HCT116 (cell line): Measurements from ENCODE around the gene MYBPC2. TPM values are rescaled to one million over a fixed set of nuclear protein-coding genes. Genes with fewer than 3 reads are reported as not detected.

Experiments
- ATAC-seq: fragments of 200-7000 bp; cut with Tn5 transposase; 2 replicates; pipeline ENCODE4 v1.9.1; 2020; ENCODE audit warnings: mild to moderate bottlenecking, moderate library complexity
- BruUV-seq: library from RNA; stranded (reverse); fragments of 400-500 nt; replicated peaks from 2 replicates; lab custom pipeline; 2021; lab: Mats Ljungman, UMichigan
- CTCF ChIA-PET: fragments of 300-600 bp; sonication (Branson Sonifier 250); formaldehyde crosslinking; loops from one replicate; lab custom pipeline; 2021; ENCODE audit warnings: antibody characterized with exemption; lab: Charles Lee
- POLR2A ChIA-PET: fragments of 300-600, 350-600 bp; sonication (Branson Sonifier 250); formaldehyde crosslinking; loops from one replicate; lab custom pipeline; 2021; ENCODE audit warnings: antibody characterized with exemption; lab: Charles Lee
- RAD21 ChIA-PET, 2 experiments: fragments of 300-600 bp; sonication (Branson Sonifier 250); formaldehyde crosslinking; loops; one replicate each; lab custom pipeline; 2023; ENCODE audit warnings: low total read pairs in 2 of 2; ENCODE audit not compliant: uncharacterized antibody in 2 of 2, unreplicated experiment in 2 of 2, low non-redundant PET in 1 of 2; lab: Charles Lee
- DNase-seq: peaks from one replicate; pipeline ENCODE4 v3.0.0-alpha.2; 2010; ENCODE audit warnings: low read depth, low spot score
- H2AFZ ChIP-seq: fragments of 200-600 bp; shearing (Covaris generic), sonication (generic); 2 replicates; pipeline ENCODE4 v1.6.1; 2017; ENCODE audit warnings: low read depth, mixed run types, mixed read lengths, antibody characterized with exemption, low read length; ENCODE audit not compliant: poor library complexity, severe bottlenecking
- H3K27ac ChIP-seq: 2 replicates; pipeline ENCODE4 v1.5.1; 2012; ENCODE audit warnings: low read depth, low read length
- H3K27me3 ChIP-seq: fragments of 200-600 bp; sonication (generic); 2 replicates; pipeline ENCODE4 v1.6.1; 2016; ENCODE audit warnings: mixed run types, low read length, mixed read lengths; ENCODE audit not compliant: insufficient read depth
- H3K36me3 ChIP-seq, 2 experiments: fragments of 200-500 bp in 1 of 2; fragments of 200-600 bp in 1 of 2; sonication (Bioruptor generic) in 1 of 2; sonication (generic) in 1 of 2; 2 replicates each; pipeline versions ENCODE4 v1.5.1 to v1.6.1; 2014 to 2016; ENCODE audit warnings: low read length in 2 of 2, inconsistent platforms in 1 of 2, mixed read lengths in 1 of 2, mixed run types in 1 of 2; ENCODE audit not compliant: insufficient read depth in 2 of 2, control insufficient read depth in 1 of 2
- H3K4me1 ChIP-seq, 2 experiments: fragments of 200-600 bp in 1 of 2; sonication (generic) in 1 of 2; 2 replicates each; pipeline versions ENCODE4 v1.5.1 to v1.6.1; 2012 to 2017; ENCODE audit warnings: low read length in 2 of 2, inconsistent platforms in 1 of 2, mild to moderate bottlenecking in 1 of 2, mixed read lengths in 1 of 2, mixed run types in 1 of 2, moderate library complexity in 1 of 2; ENCODE audit not compliant: insufficient read depth in 2 of 2, control insufficient read depth in 1 of 2
- H3K4me2 ChIP-seq: fragments of 200-600 bp; sonication (generic); 2 replicates; pipeline ENCODE4 v1.6.1; 2017; ENCODE audit warnings: mixed run types, low read length, mixed read lengths
- H3K4me3 ChIP-seq, 2 experiments: fragments of 200-600 bp in 1 of 2; sonication (generic) in 1 of 2; replicated peaks in 1 of 2; 2 replicates each; pipeline ENCODE4 v1.5.1; 2011 to 2016; ENCODE audit warnings: low read length in 2 of 2, control low read depth in 1 of 2, low read depth in 1 of 2, mild to moderate bottlenecking in 1 of 2, mixed read lengths in 1 of 2, mixed run types in 1 of 2
- H3K79me2 ChIP-seq: fragments of 200-600 bp; sonication (generic); 2 replicates; pipeline ENCODE4 v1.6.1; 2017; ENCODE audit warnings: mild to moderate bottlenecking, mixed run types, low read length, moderate library complexity, mixed read lengths; ENCODE audit not compliant: insufficient read depth
- H3K9ac ChIP-seq: fragments of 200-600 bp; sonication (generic); 2 replicates; pipeline ENCODE4 v1.6.1; 2016; ENCODE audit warnings: low read length, mixed read lengths
- H3K9me2 ChIP-seq: fragments of 200-600 bp; sonication (generic), shearing (Covaris generic); 2 replicates; pipeline ENCODE4 v1.6.1; 2017; ENCODE audit warnings: mixed run types, mild to moderate bottlenecking, moderate library complexity; ENCODE audit not compliant: insufficient read depth
- H3K9me3 ChIP-seq, 2 experiments: fragments of 200-500 bp in 1 of 2; fragments of 200-600 bp in 1 of 2; sonication (Bioruptor generic) in 1 of 2; sonication (generic) in 1 of 2; 2 replicates each; pipeline ENCODE4 v1.6.1; 2014 to 2017; ENCODE audit warnings: low read length in 2 of 2, mixed read lengths in 2 of 2, inconsistent platforms in 1 of 2, low read depth in 1 of 2, mild to moderate bottlenecking in 1 of 2, mixed run types in 1 of 2, moderate library complexity in 1 of 2; ENCODE audit not compliant: control insufficient read depth in 1 of 2, insufficient read depth in 1 of 2
- H4K20me1 ChIP-seq: fragments of 200-600 bp; sonication (generic), shearing (Covaris generic); 2 replicates; pipeline ENCODE4 v1.6.1; 2017; ENCODE audit warnings: mixed run types, mild to moderate bottlenecking, moderate library complexity; ENCODE audit not compliant: insufficient read depth
- ELF1 ChIP-seq: IDR thresholded peaks from 2 replicates; pipeline ENCODE4 v1.6.1; 2012; ENCODE audit warnings: low read depth, borderline replicate concordance
- FOSL1 ChIP-seq: IDR thresholded peaks from 2 replicates; pipeline ENCODE4 v1.6.1; 2012; ENCODE audit warnings: low read depth
- JUND ChIP-seq: IDR thresholded peaks from 2 replicates; pipeline ENCODE4 v1.6.1; 2012
- POLR2A ChIP-seq: IDR thresholded peaks from 2 replicates; pipeline ENCODE4 v1.7.0; 2011; ENCODE audit warnings: borderline replicate concordance; ENCODE audit not compliant: insufficient read depth, insufficient read length; ENCODE audit errors: extremely low read depth
- POLR2AphosphoS5 ChIP-seq: IDR thresholded peaks from 2 replicates; pipeline ENCODE4 v1.6.1; 2011; ENCODE audit warnings: mild to moderate bottlenecking, low read depth, low read length, moderate library complexity
- RAD21 ChIP-seq: IDR thresholded peaks from 2 replicates; pipeline ENCODE4 v1.6.1; 2012; ENCODE audit warnings: low read depth, mild to moderate bottlenecking
- ZBTB33 ChIP-seq: IDR thresholded peaks from 2 replicates; pipeline ENCODE4 v1.6.1; 2011; ENCODE audit warnings: mild to moderate bottlenecking, low read length, moderate library complexity; ENCODE audit not compliant: insufficient replicate concordance; ENCODE audit errors: extremely low read depth
- ZFX ChIP-seq: fragments of 450-650 bp; IDR thresholded peaks from 2 replicates; pipeline ENCODE4 v1.6.1; 2017
- intact Hi-C: fragments of 100-400 bp; cut with micrococcal nuclease; formaldehyde crosslinking; loops from 2 replicates; pipeline ENCODE4 v1.10.0; 2022
- total RNA-seq: library from RNA; stranded (reverse); gene quantifications from one replicate; pipeline ENCODE4 v1.2.1, GENCODE V29; 2021; ENCODE audit not compliant: unreplicated experiment
- TF ChIP-seq, protein P1 (sequence below): IDR thresholded peaks from 2 replicates; pipeline ENCODE4 v1.6.1; 2012

MYBPC2 gene
- total RNA-seq, 1 experiment from 2014 or later: not detected

DNA sequence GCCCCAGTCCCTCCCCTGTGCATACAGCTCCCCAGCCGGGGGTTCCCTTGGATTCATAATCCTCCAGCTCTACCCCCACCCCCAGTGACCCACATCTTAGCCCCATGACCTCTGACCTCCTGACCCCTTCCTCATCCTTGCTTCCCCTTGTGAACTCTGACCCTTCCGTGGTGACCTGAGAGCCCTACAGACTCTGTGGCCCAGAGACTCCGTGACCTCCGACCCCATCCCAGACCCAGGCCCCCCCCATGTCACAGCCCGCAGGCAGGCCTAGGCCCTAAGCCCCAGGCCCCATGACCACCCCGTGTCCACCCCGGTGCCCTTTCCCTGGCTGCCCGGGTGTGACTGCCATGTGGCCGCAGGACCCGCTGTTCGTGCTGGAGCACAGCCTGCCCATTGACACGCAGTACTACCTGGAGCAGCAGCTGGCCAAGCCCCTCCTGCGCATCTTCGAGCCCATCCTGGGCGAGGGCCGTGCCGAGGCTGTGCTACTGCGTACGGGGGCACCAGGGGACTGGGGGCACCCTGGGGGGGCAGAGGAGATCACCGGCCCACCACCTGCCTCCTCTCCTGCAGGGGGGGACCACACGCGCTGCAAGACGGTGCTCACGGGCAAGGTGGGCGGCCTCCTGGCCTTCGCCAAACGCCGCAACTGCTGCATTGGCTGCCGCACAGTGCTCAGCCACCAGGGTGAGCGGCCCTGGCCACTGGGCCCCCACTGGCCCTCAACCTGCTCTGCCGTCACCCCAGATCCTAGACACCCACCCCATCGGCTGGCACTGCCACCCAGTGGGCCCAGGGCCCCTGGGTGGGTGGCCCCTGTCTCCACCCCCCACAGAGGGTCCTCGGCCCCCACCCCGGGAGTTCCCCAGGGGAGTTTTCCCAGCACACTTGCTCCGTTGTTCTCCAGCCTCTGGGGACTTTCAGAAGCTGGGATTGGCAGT, 16.4 kb upstream of the MYBPC2 start:
- intact Hi-C loops: no loop called here

More for the DNA sequence above, 16.4 kb upstream of the MYBPC2 start:
- ChIA-PET RAD21 (interaction anchor here in 1 of 2 experiments (0.6 kb wide), 1 partner anchor 122 kb away, joined by 3 read pairs; no protein-coding TSS in a partner anchor), CTCF (interaction anchor here (1.4 kb wide), 1 partner anchor 48 kb away, joined by 4 read pairs; no protein-coding TSS in a partner anchor), POLR2A (no interaction called here)
- Histone ChIP-seq H3K27ac (no peak overlapping the region), H2AFZ (no peak overlapping the region), H3K4me2 (no peak overlapping the region), H4K20me1 (no peaks in the 10 kb centered on the region), H3K27me3 (no peaks in the 10 kb centered on the region), H3K79me2 (no peaks in the 10 kb centered on the region), H3K36me3 (peaks cover 0 to 5% of the 10 kb centered on the region in 2 experiments; a peak in 1 of 4 replicates), H3K4me3 (no peak overlapping the region), H3K9ac (no peak overlapping the region), H3K9me2 (no peaks in the 10 kb centered on the region), H3K9me3 (no peaks in the 10 kb centered on the region), H3K4me1 (no peaks in the 10 kb centered on the region)
- DNase-seq: no peak
- TF ChIP-seq JUND (no peak), ZBTB33 (no peak), POLR2A (no peak), FOSL1 (no peak), POLR2AphosphoS5 (no peak), ZFX (no peak), RAD21 (no peak), ELF1 (no peak)
- TF ChIP-seq, protein P1, sequence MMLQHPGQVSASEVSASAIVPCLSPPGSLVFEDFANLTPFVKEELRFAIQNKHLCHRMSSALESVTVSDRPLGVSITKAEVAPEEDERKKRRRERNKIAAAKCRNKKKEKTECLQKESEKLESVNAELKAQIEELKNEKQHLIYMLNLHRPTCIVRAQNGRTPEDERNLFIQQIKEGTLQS: no peak
- ATAC-seq: no peak; the same call in 1 of the 2 replicates
- no TSS peak for BruUV-seq
